HUES48 (cell line): ENCODE measurements around the gene SLC4A2.
"Not testable (repeated sequence)": the region's sequence is repeated elsewhere in the genome, so short reads cannot be mapped to it uniquely, and the experiment has no call there.

Experiments
- H3K27ac ChIP-seq: one replicate; pipeline ENCODE4 v1.7.0; 2013; ENCODE audit warnings: low read depth, low read length, inconsistent platforms
- H3K27me3 ChIP-seq: 2 replicates; pipeline ENCODE4 v1.6.1; 2013; ENCODE audit warnings: mild to moderate bottlenecking, low read length; ENCODE audit not compliant: control insufficient read depth, insufficient read depth
- H3K36me3 ChIP-seq: 2 replicates; pipeline ENCODE4 v1.6.1; 2013; ENCODE audit warnings: low read length; ENCODE audit not compliant: control insufficient read depth, insufficient read depth
- H3K4me1 ChIP-seq: 2 replicates; pipeline ENCODE4 v1.6.1; 2013; ENCODE audit warnings: mild to moderate bottlenecking, low read length; ENCODE audit not compliant: control insufficient read depth, insufficient read depth
- H3K4me3 ChIP-seq: 2 replicates; pipeline ENCODE4 v1.5.1; 2013; ENCODE audit warnings: mild to moderate bottlenecking, low read depth, low read length
- H3K9ac ChIP-seq: 2 replicates; pipeline ENCODE4 v1.6.1; 2013; ENCODE audit warnings: mild to moderate bottlenecking, low read depth, low read length, moderate library complexity
- H3K9me3 ChIP-seq: 2 replicates; pipeline ENCODE4 v1.6.1; 2013; ENCODE audit warnings: low read length; ENCODE audit not compliant: control insufficient read depth, insufficient read depth

The SLC4A2 gene

GRCh38 chr7:151025924-151026671, 33.3 kb upstream of the SLC4A2 start:
- Histone ChIP-seq H3K4me1 (peaks cover 6% of the 10 kb centered on the region), H3K27ac (peak overlapping the region; percentile 14), H3K9ac (no peak overlapping the region), H3K9me3 (no peaks in the 10 kb centered on the region), H3K27me3 (peaks cover 3% of the 10 kb centered on the region; the same call in 1 of the 2 replicates), H3K4me3 (no peak overlapping the region), H3K36me3 (no peaks in the 10 kb centered on the region)

- peak overlapping the region; percentile 63 for H3K4me3 ChIP-seq
Observed at GRCh38 chr7:151026771-151027727, 32.3 kb upstream of the SLC4A2 start.

GRCh38 chr7:151027728-151028130, 31.7 kb upstream of the SLC4A2 start:
- not testable (repeated sequence) for H3K27me3 ChIP-seq, H3K9me3 ChIP-seq, H3K9ac ChIP-seq, H3K4me1 ChIP-seq, H3K36me3 ChIP-seq
- Histone ChIP-seq H3K4me3 (peak overlapping the region; percentile 63), H3K27ac (peak overlapping the region; percentile 71)

More at GRCh38 chr7:151026771-151027727, 32.3 kb upstream of the SLC4A2 start:
- H3K9me3 ChIP-seq, H3K9ac ChIP-seq, H3K4me1 ChIP-seq, H3K36me3 ChIP-seq, H3K27me3 ChIP-seq: not testable (repeated sequence)
- H3K27ac ChIP-seq: peak overlapping the region; percentile 71

DNA sequence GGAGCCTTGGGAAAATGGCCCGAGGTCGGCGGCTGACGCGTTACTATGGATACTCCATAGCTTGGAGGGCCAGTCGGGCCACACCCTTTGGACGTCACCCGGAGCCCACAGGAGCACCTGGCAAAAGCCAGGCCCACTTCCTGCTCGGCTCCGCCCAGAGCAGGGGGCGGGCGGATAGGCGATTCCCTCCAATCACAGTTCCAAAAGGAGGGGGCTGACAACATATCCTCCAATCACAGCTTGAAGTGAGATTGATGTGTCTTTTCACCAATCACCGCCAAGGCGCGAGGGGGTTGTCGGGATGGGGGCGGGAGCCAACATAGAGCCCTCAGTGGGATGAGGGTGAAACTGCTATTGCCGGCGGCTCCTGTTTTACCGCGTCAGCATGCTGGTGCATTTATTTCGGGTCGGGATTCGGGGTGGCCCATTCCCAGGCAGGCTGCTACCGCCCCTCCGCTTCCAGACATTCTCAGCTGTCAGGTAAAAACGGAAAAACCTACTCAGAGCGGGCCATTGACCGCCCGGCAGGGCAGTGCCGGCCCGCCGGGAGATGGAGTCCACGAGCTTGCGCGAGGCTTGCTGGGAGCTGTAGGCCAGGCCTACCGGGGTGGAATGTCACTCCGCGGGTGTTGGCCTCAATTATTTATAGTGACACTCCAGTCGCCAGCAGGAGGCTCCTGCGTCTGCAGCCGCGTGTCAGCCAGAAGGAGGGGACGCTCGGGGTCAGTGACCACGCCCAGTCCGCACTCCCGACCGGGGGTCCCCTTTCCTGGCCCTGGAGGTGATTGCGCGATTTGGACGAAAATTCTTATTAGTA, 31.1 kb upstream of the SLC4A2 start, which contains the start of gene ABCB8:
Gene ABCB8 (plus strand): TSS at position 320 of the 817 bp plus-strand sequence. CDS start 66 bp downstream, at position 386.
- Histone ChIP-seq H3K27ac (peak within 1 kb of the TSS; percentile 82), H3K9ac (no peak within 1 kb of the TSS; the same call in 1 of the 2 replicates), H3K9me3 (no peaks in the 10 kb centered on the region), H3K36me3 (no peaks in the 10 kb centered on the region), H3K4me3 (peak within 1 kb of the TSS; percentile 92), H3K4me1 (peaks cover 6% of the 10 kb centered on the region), H3K27me3 (no peaks in the 10 kb centered on the region)

DNA sequence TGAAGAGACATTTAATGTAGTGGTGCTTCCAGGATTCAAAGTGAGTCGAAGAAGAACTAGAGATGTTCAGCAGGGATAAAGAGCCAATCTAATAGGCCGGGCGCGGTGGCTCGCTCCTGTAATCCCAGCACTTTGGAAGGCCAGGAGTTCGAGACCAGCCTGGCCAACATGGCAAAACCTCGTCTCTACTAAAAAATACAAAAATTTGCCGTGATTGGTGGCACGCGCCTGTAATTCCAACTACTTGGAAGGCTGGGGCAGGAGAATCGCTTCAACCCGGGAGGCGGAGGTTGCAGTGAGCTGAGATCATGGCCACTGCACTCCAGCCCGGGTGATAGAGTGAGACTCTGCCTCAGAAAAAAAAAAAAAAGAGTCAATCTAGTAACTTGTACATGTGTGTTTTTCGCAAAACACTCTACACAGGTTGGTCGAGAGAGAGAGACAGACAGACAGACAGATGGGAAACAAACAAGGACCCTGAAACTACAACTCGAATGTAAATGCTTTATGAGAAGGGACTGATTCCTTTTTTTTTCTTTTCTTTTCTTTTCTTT, 30.4 kb upstream of the SLC4A2 start:
- Histone ChIP-seq H3K27me3 (no peaks in the 10 kb centered on the region), H3K27ac (peak overlapping the region; percentile 82), H3K9ac (no peak overlapping the region), H3K9me3 (no peaks in the 10 kb centered on the region), H3K4me3 (peak overlapping the region; percentile 92), H3K4me1 (peaks cover 6% of the 10 kb centered on the region), H3K36me3 (no peaks in the 10 kb centered on the region)

DNA sequence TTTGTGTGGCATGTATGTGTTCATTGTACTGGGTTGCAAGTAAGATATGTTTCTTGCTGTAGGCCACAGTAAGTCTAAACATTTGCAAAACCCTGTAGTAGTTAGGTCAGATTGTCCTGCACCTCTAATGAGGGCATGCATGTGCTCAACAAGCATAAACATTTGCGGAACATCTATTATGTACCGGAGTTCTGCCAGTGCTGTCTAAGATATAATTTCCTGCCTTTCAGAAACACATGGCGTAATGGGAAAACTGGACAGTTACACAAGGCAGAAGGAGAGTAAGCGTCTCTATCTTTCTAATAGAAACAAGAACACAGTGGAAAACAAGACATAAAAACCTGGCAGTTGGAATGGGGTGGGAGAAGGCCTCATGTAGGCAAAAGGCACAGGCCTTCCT, 28.4 kb upstream of the SLC4A2 start:
- H3K36me3 ChIP-seq: peaks cover 10% of the 10 kb centered on the region
- no peak overlapping the region for H3K4me3 ChIP-seq
- peaks cover 6% of the 10 kb centered on the region for H3K4me1 ChIP-seq
- H3K27ac ChIP-seq: no peak overlapping the region
- H3K9me3 ChIP-seq: no peaks in the 10 kb centered on the region
- no peak overlapping the region for H3K9ac ChIP-seq
- H3K27me3 ChIP-seq: no peaks in the 10 kb centered on the region

GRCh38 chr7:151032936-151033863, 26.2 kb upstream of the SLC4A2 start:
- H3K27ac ChIP-seq: no peak overlapping the region
- H3K4me1 ChIP-seq: no peaks in the 10 kb centered on the region
- no peak overlapping the region for H3K9ac ChIP-seq
- H3K36me3 ChIP-seq: peaks cover 19% of the 10 kb centered on the region
- H3K9me3 ChIP-seq: no peaks in the 10 kb centered on the region
- H3K27me3 ChIP-seq: no peaks in the 10 kb centered on the region
- H3K4me3 ChIP-seq: no peak overlapping the region

- peaks cover 19% of the 10 kb centered on the region for H3K36me3 ChIP-seq
Observed at GRCh38 chr7:151033864-151034249, 25.5 kb upstream of the SLC4A2 start.

GRCh38 chr7:151034312-151035025, 24.9 kb upstream of the SLC4A2 start:
- Histone ChIP-seq H3K9me3 (no peaks in the 10 kb centered on the region), H3K4me3 (no peak overlapping the region), H3K36me3 (peaks cover 19% of the 10 kb centered on the region), H3K27me3 (no peaks in the 10 kb centered on the region), H3K4me1 (no peaks in the 10 kb centered on the region), H3K9ac (no peak overlapping the region), H3K27ac (no peak overlapping the region)

More at GRCh38 chr7:151033864-151034249, 25.5 kb upstream of the SLC4A2 start:
- Histone ChIP-seq H3K9me3 (no peaks in the 10 kb centered on the region), H3K4me1 (no peaks in the 10 kb centered on the region), H3K27me3 (no peaks in the 10 kb centered on the region), H3K27ac (no peak overlapping the region), H3K4me3 (no peak overlapping the region), H3K9ac (no peak overlapping the region)
